H9 (cell line): ENCODE data around the gene CCDC102A. TPM values are rescaled to one million over a fixed set of nuclear protein-coding genes. Genes with fewer than 3 reads are reported as not detected.
A peak's percentile ranks its signal among the peaks of the same experiment; 100 is the strongest.

Source experiments
- DNase-seq: peaks from one replicate; pipeline ENCODE4 v3.0.0-alpha.2; 2017
- H2AFZ ChIP-seq: one replicate; pipeline ENCODE4 v1.6.1; 2013; ENCODE audit warnings: mild to moderate bottlenecking, low read length, control low read depth, moderate library complexity
- H2AK5ac ChIP-seq: 2 replicates; pipeline ENCODE4 v1.6.1; 2013; ENCODE audit warnings: low read length, control low read depth, mixed read lengths; ENCODE audit not compliant: insufficient read length
- H2BK120ac ChIP-seq: one replicate; pipeline ENCODE4 v1.6.1; 2013; ENCODE audit warnings: low read depth, mild to moderate bottlenecking, low read length, control low read depth, inconsistent platforms; ENCODE audit not compliant: poor library complexity, severe bottlenecking
- H2BK12ac ChIP-seq: 2 replicates; pipeline ENCODE4 v1.6.1; 2013; ENCODE audit warnings: low read length, control low read depth, mixed read lengths, low read depth; ENCODE audit not compliant: insufficient read length
- H2BK15ac ChIP-seq: 2 replicates; pipeline ENCODE4 v1.6.1; 2013; ENCODE audit warnings: low read depth, low read length, control low read depth
- H2BK20ac ChIP-seq: one replicate; pipeline ENCODE4 v1.6.1; 2013; ENCODE audit warnings: low read depth, mild to moderate bottlenecking, low read length, control low read depth, inconsistent platforms; ENCODE audit not compliant: poor library complexity, severe bottlenecking
- H2BK5ac ChIP-seq: 2 replicates; pipeline ENCODE4 v1.6.1; 2013; ENCODE audit warnings: low read length, control low read depth, mixed read lengths; ENCODE audit not compliant: insufficient read length
- H3K14ac ChIP-seq: 2 replicates; pipeline ENCODE4 v1.6.1; 2013; ENCODE audit warnings: low read length, control low read depth; ENCODE audit not compliant: insufficient read depth
- H3K18ac ChIP-seq: 2 replicates; pipeline ENCODE4 v1.6.1; 2013; ENCODE audit warnings: low read depth, mild to moderate bottlenecking, mixed read lengths, low read length, control low read depth; ENCODE audit not compliant: insufficient read length
- H3K23ac ChIP-seq: 2 replicates; pipeline ENCODE4 v1.6.1; 2013; ENCODE audit warnings: low read length, control low read depth, mixed read lengths, low read depth; ENCODE audit not compliant: insufficient read length
- H3K23me2 ChIP-seq: 2 replicates; pipeline ENCODE4 v1.6.1; 2013; ENCODE audit warnings: low read depth, mild to moderate bottlenecking, mixed read lengths, low read length, control low read depth; ENCODE audit not compliant: insufficient read length, poor library complexity, severe bottlenecking
- H3K27ac ChIP-seq: 2 replicates; pipeline ENCODE4 v1.5.1; 2013; ENCODE audit warnings: low read length, control low read depth, mixed read lengths, low read depth; ENCODE audit not compliant: insufficient read length
- H3K27me3 ChIP-seq: 2 replicates; pipeline ENCODE4 v1.6.1; 2013; ENCODE audit warnings: low read length, control low read depth, inconsistent platforms; ENCODE audit not compliant: insufficient read depth
- H3K4ac ChIP-seq: 2 replicates; pipeline ENCODE4 v1.6.1; 2013; ENCODE audit warnings: low read depth, mild to moderate bottlenecking, control low read depth, inconsistent platforms, low read length, moderate library complexity
- H3K4me1 ChIP-seq: 2 replicates; pipeline ENCODE4 v1.6.1; 2013; ENCODE audit warnings: low read length, control low read depth, inconsistent platforms; ENCODE audit not compliant: insufficient read depth
- H3K4me2 ChIP-seq: 2 replicates; pipeline ENCODE4 v1.6.1; 2013; ENCODE audit warnings: low read length, control low read depth, mixed read lengths; ENCODE audit not compliant: insufficient read length, insufficient read depth
- H3K56ac ChIP-seq: 2 replicates; pipeline ENCODE4 v1.6.1; 2013; ENCODE audit warnings: low read depth, mild to moderate bottlenecking, mixed read lengths, low read length, control low read depth; ENCODE audit not compliant: insufficient read length
- H3K79me1 ChIP-seq: 2 replicates; pipeline ENCODE4 v1.6.1; 2013; ENCODE audit warnings: low read depth, mild to moderate bottlenecking, moderate library complexity, low read length, control low read depth, inconsistent platforms; ENCODE audit not compliant: insufficient read depth, poor library complexity, severe bottlenecking
- H3K79me2 ChIP-seq: 2 replicates; pipeline ENCODE4 v1.6.1; 2013; ENCODE audit warnings: low read length, control low read depth, inconsistent platforms; ENCODE audit not compliant: insufficient read depth
- H3K9ac ChIP-seq: 2 replicates; pipeline ENCODE4 v1.6.1; 2013; ENCODE audit warnings: low read length, control low read depth, mixed read lengths; ENCODE audit not compliant: insufficient read length; ENCODE audit errors: extremely low read depth
- H3K9me3 ChIP-seq: one replicate; pipeline ENCODE4 v1.6.1; 2013; ENCODE audit warnings: low read depth, low read length, inconsistent platforms; ENCODE audit not compliant: control insufficient read depth
- H3T11ph ChIP-seq: one replicate; pipeline ENCODE4 v1.6.1; 2013; ENCODE audit warnings: mild to moderate bottlenecking, low read length, control low read depth, inconsistent platforms
- H4K20me1 ChIP-seq: one replicate; pipeline ENCODE4 v1.6.1; 2013; ENCODE audit not compliant: control insufficient read depth, insufficient read length, insufficient read depth
- H4K5ac ChIP-seq: 2 replicates; pipeline ENCODE4 v1.6.1; 2013; ENCODE audit warnings: low read depth, mild to moderate bottlenecking, mixed read lengths, low read length, control low read depth; ENCODE audit not compliant: insufficient read length
- H4K8ac ChIP-seq: replicated peaks from 2 replicates; pipeline ENCODE4 v1.6.1; 2013; ENCODE audit warnings: low read length, control low read depth, mixed read lengths, low read depth; ENCODE audit not compliant: insufficient read length
- H4K91ac ChIP-seq: 2 replicates; pipeline ENCODE4 v1.6.1; 2013; ENCODE audit warnings: low read depth, mild to moderate bottlenecking, moderate library complexity, mixed read lengths, low read length, control low read depth; ENCODE audit not compliant: insufficient read length
- H3K27ac Mint-ChIP-seq, 3 experiments: 2 replicates in 2 of 3; 3 replicates in 1 of 3; pipeline ENCODE4 v1.8.0; 2020 to 2021; ENCODE audit warnings: mixed read lengths in 3 of 3, mild to moderate bottlenecking in 1 of 3, moderate library complexity in 1 of 3
- H3K27me3 Mint-ChIP-seq: 2 replicates; pipeline ENCODE4 v1.8.0; 2021; ENCODE audit warnings: low read depth, mild to moderate bottlenecking, moderate library complexity, mixed read lengths
- H3K36me3 Mint-ChIP-seq, 3 experiments: 2 replicates in 2 of 3; 3 replicates in 1 of 3; pipeline ENCODE4 v1.8.0; 2020 to 2021; ENCODE audit warnings: low read depth in 3 of 3, mixed read lengths in 3 of 3; ENCODE audit not compliant: insufficient read depth in 1 of 3
- H3K4me1 Mint-ChIP-seq, 2 experiments: 2 replicates each; pipeline ENCODE4 v1.8.0; 2020; ENCODE audit warnings: mixed read lengths in 2 of 2
- H3K4me3 Mint-ChIP-seq, 2 experiments: 2 replicates in 1 of 2; 3 replicates in 1 of 2; pipeline ENCODE4 v1.8.0; 2020 to 2021; ENCODE audit warnings: mild to moderate bottlenecking in 2 of 2, mixed read lengths in 2 of 2, moderate library complexity in 1 of 2
- H3K9me3 Mint-ChIP-seq, 2 experiments: 2 replicates in 1 of 2; 3 replicates in 1 of 2; pipeline ENCODE4 v1.8.0; 2020; ENCODE audit warnings: mild to moderate bottlenecking in 2 of 2, mixed read lengths in 2 of 2, moderate library complexity in 1 of 2
- WGBS: extraction: QIAGEN DNeasy Blood & Tissue Kit; methylation state at CpG from one replicate; pipeline ENCODE4 v1.1.7; 2013; ENCODE audit warnings: missing lambda C conversion rate, low lambda C conversion rate, mixed read lengths; ENCODE audit not compliant: insufficient read length; ENCODE audit errors: extremely low coverage; 5-methylcytosine and 5-hydroxymethylcytosine counted together
- total RNA-seq: library from RNA; stranded (reverse); gene quantifications from 2 replicates; pipeline ENCODE4 v1.2.1, GENCODE V29; 2021
- TF ChIP-seq, protein P1 (sequence below): fragments of 200-600 bp; sonication (generic); conservative IDR thresholded peaks from 3 replicates; pipeline ENCODE4 v1.8.0; 2021; ENCODE audit warnings: antibody characterized with exemption, mild to moderate bottlenecking

CCDC102A gene
- total RNA-seq, 1 experiment from 2014 or later: 8.2 TPM

DNA sequence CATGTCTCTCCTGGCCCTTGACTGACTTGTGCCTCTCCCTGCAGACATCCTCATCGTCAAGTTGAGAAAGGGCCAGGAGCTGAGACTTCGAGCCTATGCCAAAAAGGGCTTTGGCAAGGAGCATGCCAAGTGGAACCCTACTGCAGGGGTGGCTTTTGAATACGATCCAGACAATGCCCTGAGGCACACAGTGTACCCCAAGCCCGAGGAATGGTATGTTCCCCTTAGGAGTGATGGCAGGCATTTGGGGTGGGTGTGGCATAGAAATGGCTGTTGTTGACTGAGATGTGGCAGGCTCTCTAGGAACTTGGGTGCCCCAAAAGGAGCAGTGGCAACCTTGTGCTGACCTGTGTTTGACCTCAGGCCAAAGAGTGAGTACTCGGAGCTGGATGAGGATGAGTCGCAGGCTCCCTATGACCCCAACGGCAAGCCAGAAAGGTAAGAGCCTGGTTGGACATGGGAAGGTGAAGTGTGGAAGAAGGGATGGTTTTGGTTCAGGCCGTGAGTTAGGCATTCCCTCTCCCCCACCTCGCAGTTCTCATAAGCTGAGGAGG, 66.4 kb downstream of the CCDC102A start:
- Histone ChIP-seq H4K5ac (no peak overlapping the region), H2BK5ac (no peak overlapping the region)
- H3K36me3 Mint-ChIP-seq: peaks cover 38 to 71% (median 65%) of the 10 kb centered on the region in 3 experiments

More for the DNA sequence above, 66.4 kb downstream of the CCDC102A start:
- H3K4me2 ChIP-seq: no peak overlapping the region
- no peak overlapping the region for H2BK120ac ChIP-seq
- no peaks in the 10 kb centered on the region for H3K9me3 Mint-ChIP-seq
- no peak overlapping the region for H3K18ac ChIP-seq
- H3K14ac ChIP-seq: no peak overlapping the region
- H2AK5ac ChIP-seq: no peak overlapping the region
- H2BK15ac ChIP-seq: no peak overlapping the region
- H3K79me2 ChIP-seq: no peaks in the 10 kb centered on the region
- no CpG with 5 or more reads among the region's 9 CpGs for WGBS
- no peaks in the 10 kb centered on the region for H3K9me3 ChIP-seq
- peaks cover 20 to 21% of the 10 kb centered on the region in 2 experiments for H3K4me1 Mint-ChIP-seq
- H2AFZ ChIP-seq: no peak overlapping the region
- H3K4me3 Mint-ChIP-seq: no peak overlapping the region
- no peak overlapping the region for H3K23ac ChIP-seq
- no peak overlapping the region for H4K8ac ChIP-seq
- H3K23me2 ChIP-seq: no peaks in the 10 kb centered on the region
- TF ChIP-seq, protein P1, sequence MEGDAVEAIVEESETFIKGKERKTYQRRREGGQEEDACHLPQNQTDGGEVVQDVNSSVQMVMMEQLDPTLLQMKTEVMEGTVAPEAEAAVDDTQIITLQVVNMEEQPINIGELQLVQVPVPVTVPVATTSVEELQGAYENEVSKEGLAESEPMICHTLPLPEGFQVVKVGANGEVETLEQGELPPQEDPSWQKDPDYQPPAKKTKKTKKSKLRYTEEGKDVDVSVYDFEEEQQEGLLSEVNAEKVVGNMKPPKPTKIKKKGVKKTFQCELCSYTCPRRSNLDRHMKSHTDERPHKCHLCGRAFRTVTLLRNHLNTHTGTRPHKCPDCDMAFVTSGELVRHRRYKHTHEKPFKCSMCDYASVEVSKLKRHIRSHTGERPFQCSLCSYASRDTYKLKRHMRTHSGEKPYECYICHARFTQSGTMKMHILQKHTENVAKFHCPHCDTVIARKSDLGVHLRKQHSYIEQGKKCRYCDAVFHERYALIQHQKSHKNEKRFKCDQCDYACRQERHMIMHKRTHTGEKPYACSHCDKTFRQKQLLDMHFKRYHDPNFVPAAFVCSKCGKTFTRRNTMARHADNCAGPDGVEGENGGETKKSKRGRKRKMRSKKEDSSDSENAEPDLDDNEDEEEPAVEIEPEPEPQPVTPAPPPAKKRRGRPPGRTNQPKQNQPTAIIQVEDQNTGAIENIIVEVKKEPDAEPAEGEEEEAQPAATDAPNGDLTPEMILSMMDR: no peak
- H3K4me1 ChIP-seq: peaks cover 14% of the 10 kb centered on the region; the same call in 1 of the 2 replicates
- H4K20me1 ChIP-seq: no peaks in the 10 kb centered on the region
- H3K27me3 Mint-ChIP-seq: no peaks in the 10 kb centered on the region
- H3K27me3 ChIP-seq: no peaks in the 10 kb centered on the region
- H2BK12ac ChIP-seq: no peak overlapping the region
- H2BK20ac ChIP-seq: no peak overlapping the region
- no peak overlapping the region for H3K27ac ChIP-seq
- no peaks in the 10 kb centered on the region for H3K79me1 ChIP-seq
- no peak overlapping the region for H3K4ac ChIP-seq
- H3K9ac ChIP-seq: no peak overlapping the region
- peak; percentile 15 for DNase-seq
- no peak overlapping the region for H3T11ph ChIP-seq
- no peak overlapping the region for H3K27ac Mint-ChIP-seq
- H3K56ac ChIP-seq: no peak overlapping the region
- H4K91ac ChIP-seq: no peak overlapping the region
